ENCODE measurements around the gene CHRNA7.

DNA sequence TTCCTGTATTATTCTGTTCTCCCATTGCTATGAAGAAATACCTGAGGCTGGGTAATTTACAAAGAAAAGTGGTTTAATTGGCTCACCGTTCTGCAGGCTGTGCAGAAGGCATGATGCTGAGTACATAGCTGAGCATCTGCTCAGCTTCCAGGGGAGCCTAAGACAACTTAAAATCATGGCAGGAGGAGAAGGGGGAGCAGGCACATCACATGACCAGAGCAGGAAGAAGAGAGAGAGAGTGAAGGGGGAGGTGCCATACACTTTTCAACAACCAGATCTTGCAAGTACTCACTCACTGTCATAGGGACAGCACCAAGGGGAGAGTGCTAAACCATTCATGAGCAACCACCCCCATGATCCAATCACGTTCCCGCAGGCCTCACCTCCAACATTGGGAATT, 188.4 kb downstream of the CHRNA7 start:
- TF ChIP-seq EZH2 (IDR thresholded peaks at IDR 0.05; ENCODE audit: low read length, missing control alignments), result no peak
- TF ChIP-seq, protein P1, sequence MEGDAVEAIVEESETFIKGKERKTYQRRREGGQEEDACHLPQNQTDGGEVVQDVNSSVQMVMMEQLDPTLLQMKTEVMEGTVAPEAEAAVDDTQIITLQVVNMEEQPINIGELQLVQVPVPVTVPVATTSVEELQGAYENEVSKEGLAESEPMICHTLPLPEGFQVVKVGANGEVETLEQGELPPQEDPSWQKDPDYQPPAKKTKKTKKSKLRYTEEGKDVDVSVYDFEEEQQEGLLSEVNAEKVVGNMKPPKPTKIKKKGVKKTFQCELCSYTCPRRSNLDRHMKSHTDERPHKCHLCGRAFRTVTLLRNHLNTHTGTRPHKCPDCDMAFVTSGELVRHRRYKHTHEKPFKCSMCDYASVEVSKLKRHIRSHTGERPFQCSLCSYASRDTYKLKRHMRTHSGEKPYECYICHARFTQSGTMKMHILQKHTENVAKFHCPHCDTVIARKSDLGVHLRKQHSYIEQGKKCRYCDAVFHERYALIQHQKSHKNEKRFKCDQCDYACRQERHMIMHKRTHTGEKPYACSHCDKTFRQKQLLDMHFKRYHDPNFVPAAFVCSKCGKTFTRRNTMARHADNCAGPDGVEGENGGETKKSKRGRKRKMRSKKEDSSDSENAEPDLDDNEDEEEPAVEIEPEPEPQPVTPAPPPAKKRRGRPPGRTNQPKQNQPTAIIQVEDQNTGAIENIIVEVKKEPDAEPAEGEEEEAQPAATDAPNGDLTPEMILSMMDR (conservative IDR thresholded peaks at IDR 0.05 in 1 of 2, IDR thresholded peaks at IDR 0.05 in 1 of 2; ENCODE audit: low read depth in 1 of 2, low read length in 2 of 2), result no peak

Data from fibroblast of lung (primary cell).